Central memory CD4-positive, alpha-beta T cell (primary cell): Measurements from ENCODE around the gene LHX8.
"Not testable (repeated sequence)": the region's sequence is repeated elsewhere in the genome, so short reads cannot be mapped to it uniquely, and the experiment has no call there.

ENCODE experiments used
- DNase-seq: peaks from one replicate; pipeline ENCODE4 v3.0.0; 2022
- total RNA-seq, 3 experiments: gene quantifications; one replicate each; lab custom pipeline; 2026; lab: John Stamatoyannopoulos, UW

LHX8 gene
- total RNA-seq = 0 reads per million in 3 experiments

GRCh38 chr1:75133750-75134646, at the start of gene LHX8:
LHX8 (plus strand) TSS chr1:75134388; CDS start chr1:75136615, 2,227 bp downstream.
- no peak for DNase-seq

GRCh38 chr1:75085931-75086330, 48.3 kb upstream of the LHX8 start:
- DNase-seq = no peak

GRCh38 chr1:75087278-75087677, 46.9 kb upstream of the LHX8 start:
- DNase-seq = no peak

DNA sequence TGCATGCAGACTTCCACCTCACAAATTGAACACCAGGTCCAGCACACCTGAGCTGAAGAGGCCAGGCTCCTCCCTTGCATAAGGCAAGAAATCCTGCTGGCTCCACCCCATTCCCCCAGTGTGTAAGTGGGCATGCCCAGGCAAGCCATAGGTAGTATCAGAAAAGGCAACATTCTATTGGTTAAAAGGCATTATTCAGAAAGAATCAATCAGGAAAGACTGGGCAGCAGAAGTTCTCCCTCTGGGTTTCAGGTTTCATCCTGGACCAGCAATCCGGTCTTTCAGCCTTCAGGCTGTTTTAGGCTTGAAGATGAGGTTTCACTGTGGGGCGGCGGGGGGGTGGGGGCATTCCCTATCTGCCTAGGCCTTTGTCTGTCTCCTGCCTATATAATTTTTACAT, 42.0 kb upstream of the LHX8 start:
- no peak for DNase-seq

GRCh38 chr1:75097654-75098053, 36.5 kb upstream of the LHX8 start:
- DNase-seq = no peak

DNA sequence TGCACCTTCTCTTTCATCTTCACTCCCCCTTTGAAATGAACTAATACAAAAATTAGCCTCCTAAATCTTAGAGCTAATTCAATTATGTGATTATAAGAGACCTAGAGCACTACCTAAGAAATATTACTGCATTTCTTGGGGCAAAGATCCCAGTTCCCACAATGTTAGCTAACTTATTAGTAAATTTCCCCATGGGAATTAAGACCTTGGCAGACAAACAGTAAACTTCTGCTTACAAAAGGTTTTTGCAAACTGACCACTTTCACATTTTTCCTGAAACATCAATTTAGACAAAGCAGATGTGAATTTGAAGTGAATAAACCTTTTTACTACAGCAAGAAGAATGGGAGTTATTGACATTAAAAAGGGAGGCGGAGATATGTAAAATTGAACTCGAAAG, 34.6 kb upstream of the LHX8 start:
- DNase-seq = no peak

DNA sequence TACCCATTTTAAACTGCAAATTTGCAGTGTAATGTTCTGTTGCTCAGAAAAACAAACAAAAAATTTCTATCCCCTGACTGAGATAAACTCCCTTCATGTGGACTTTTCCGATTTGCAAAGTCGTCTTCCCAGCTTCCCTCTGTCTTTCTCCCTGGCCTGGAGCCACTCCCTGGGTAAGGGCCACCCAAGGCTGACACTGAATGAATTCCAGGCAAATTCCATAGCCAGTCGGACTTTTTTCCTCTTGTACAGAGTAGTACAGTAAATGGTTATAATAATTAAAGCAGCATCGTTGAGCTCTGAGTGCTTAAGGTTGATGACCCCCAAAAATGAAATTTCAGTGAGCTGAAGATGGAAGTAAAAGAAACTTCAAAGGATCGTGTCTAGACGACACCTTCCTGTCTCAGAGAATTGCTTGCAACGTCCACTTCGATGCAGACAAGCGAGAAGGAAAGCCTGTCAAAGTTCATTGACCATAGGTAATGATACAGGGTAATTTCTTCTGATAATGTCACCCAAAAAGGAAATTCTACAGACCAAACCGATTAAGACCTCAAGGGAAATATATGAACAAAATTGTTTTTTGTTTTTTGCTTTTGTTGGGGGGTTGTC, 33.6 kb upstream of the LHX8 start:
- DNase-seq = no peak

GRCh38 chr1:75112362-75112951, 21.7 kb upstream of the LHX8 start:
- not testable (repeated sequence) for DNase-seq

- no peak for DNase-seq
These were observed 18.5 kb upstream of the LHX8 start for GRCh38 chr1:75115654-75116053.

GRCh38 chr1:75123756-75124155, 10.4 kb upstream of the LHX8 start:
- no peak for DNase-seq

DNA sequence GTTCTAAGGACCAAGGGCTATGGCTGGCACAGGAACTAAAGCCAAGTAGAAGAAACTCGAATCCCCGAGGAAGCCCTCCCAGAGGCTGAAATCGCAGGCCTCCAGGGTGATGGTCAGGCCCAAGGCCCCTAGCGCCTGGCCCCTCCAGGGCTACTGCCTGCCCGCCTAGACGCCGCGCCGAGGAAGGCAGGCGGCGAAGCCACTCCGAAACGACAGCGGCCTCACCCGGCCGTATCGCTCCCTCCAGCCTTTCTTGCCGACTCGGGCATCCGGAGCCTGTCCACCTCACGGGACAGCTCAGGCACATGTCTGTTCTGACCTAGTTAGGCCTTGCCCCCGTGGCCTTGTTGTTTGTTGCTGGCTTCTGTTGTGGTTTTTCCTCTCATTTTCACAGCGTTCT, 9.7 kb upstream of the LHX8 start:
- no peak for DNase-seq

GRCh38 chr1:75125161-75125726, 8.9 kb upstream of the LHX8 start:
- no peak for DNase-seq

DNA sequence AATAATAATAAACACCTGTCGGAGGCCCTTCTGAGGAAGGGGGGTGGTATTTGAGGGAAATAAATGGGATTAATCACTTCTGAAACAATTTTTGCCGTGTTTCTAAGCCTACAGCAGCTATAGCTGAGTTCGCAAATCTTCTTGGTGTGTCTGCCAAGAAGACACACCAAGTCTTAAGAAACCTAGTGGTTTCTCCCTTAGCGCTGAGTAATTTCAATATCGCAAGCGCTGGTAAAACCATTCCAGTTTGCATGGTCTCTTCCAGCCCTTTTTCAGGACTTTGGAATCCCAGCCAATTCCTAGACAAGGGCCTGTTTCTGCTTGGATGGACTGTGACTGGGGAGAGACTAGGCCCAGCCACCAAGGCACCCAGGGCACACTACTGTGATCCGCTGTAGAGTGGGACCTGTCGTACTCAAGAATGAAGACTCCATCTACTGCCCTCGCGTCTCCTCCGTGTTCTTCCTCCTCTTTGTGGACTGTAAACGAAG, 7.5 kb upstream of the LHX8 start:
- no peak for DNase-seq

DNA sequence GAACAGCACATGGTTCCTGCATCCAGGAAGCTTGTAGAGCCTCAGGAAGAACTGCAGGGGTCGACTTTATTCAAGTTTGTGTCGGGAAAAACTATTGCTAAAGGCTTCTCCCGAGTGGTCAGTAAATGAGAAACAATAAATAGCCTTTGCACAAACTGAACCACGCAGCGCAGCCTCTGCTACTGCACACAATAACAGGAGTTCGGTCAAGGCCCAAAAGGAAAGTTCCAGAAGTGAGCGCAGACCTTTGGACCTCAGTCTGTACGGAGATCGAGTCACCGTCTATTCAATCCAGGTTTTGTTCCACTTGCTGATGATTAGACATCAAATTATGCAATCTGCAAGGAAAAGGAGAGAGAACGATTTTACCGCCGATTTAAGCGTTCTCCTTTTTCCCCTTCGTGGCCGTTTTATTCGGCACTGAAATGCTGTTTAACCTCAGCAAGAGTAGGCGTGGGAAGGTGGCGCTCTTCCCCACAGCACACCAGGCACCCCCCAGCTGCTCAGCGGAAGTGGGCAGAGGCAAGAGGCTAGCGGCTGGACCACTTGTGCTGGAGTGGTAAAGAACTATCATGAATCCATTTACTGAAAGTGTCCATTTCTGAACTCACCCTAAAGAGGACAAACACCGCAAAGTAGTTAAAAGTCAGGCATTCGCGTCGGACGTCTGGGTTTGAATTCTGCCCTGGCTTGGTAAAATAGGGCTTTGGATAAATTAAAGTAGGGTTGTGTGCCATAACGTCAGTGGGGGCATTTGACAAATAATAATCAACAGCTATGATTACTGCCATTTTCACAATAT, 6.1 kb upstream of the LHX8 start:
- DNase-seq = no peak

GRCh38 chr1:75129660-75129982, 4.6 kb upstream of the LHX8 start:
- DNase-seq = no peak

DNA sequence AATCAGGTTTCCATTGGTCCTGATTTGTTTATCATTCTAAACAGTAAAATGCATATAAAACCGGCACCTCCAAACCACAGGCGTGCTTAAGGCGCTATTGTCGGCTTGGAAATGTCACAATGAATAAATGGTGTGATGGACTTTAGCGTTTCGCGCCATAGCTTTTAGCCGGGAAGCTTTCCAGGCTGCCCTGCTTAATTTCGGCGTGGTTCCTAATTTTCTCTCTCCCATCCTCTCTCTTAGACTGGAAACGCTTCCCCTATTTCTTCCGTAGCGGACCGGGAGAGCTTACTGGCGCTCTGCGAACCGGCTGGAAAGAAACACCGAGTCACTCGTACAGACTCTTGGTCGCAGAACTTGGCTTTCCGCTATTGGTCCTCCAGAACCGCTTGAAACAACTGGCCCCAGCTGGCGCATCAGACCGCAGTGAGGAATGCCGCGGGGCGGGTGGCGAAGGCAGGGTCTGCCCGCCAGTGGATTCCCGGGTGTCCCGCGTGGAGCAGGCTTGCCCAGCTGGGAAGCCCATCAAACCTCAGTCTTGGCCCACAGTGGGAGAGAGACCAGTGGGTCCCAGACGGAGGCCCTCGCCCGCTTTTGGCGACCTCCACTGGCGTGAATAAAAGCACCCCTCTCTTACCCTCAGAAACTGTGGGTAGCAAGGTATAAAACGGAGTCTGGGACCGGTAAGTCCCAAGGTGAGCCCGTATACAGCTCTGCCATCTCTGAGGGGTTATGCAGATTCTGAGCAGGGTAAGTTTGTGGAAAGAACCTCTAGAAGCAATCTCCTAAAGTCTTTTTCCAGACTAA, 4.0 kb upstream of the LHX8 start:
- DNase-seq = no peak

DNA sequence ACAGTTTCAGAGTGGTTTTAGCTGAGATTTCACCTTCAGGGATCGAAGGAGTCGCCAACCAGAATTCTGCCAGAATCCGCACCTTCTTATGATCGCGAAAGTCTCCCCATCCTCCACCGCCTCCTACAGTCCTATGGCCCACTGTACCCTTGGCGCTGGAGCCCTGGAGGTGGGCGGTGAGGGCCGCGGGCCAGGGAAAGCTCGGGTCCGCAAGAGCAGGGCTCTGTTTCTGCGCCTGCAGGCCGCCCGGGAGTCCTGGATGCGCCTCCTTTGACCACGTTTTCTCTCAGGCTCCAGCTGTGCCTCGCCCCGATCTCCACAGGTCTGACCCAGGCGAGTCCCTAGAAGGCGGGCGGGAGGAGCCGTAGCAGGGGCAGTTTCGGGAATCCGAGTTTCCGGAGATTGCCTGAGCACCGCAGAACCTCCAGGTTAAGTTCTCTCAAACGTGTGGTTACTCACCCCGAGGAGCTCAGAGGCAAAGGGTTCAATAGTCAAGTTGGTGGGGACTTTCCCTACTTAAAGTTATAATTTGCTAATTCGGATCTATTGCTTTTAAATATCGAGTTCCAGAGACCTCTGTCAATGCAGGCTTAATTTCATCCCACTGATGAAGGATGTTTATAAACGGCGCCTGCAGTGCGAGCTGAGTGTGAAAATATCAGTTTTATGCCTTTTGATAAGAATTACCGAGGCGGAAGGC, 3.2 kb upstream of the LHX8 start:
- no peak for DNase-seq

- no peak for DNase-seq
These were observed 2.5 kb upstream of the LHX8 start for GRCh38 chr1:75131565-75132241.

GRCh38 chr1:75132242-75132811, 1.9 kb upstream of the LHX8 start:
- DNase-seq = no peak
